A549 (cell line): Measurements from ENCODE around the gene ITGB3.

ENCODE experiments used
- BHLHE40 ChIP-seq: IDR thresholded peaks from 2 replicates; pipeline ENCODE4 v1.6.1; 2012; ENCODE audit warnings: low read depth, low read length, inconsistent platforms
- FOSB ChIP-seq: fragments of 250-450 bp; sonication (Bioruptor Pico); IDR thresholded peaks from 2 replicates; pipeline ENCODE4 v1.5.0; 2020; ENCODE audit warnings: mild to moderate bottlenecking, moderate library complexity
- USF2 ChIP-seq: fragments of 450-650 bp; IDR thresholded peaks from 2 replicates; pipeline ENCODE4 v1.6.1; 2014; ENCODE audit warnings: antibody characterized with exemption
- TF ChIP-seq, protein P1 (sequence below): fragments of 150-350 bp; IDR thresholded peaks from 2 replicates; pipeline ENCODE4 v1.6.1; 2014; ENCODE audit warnings: low read depth, mild to moderate bottlenecking, low read length

DNA sequence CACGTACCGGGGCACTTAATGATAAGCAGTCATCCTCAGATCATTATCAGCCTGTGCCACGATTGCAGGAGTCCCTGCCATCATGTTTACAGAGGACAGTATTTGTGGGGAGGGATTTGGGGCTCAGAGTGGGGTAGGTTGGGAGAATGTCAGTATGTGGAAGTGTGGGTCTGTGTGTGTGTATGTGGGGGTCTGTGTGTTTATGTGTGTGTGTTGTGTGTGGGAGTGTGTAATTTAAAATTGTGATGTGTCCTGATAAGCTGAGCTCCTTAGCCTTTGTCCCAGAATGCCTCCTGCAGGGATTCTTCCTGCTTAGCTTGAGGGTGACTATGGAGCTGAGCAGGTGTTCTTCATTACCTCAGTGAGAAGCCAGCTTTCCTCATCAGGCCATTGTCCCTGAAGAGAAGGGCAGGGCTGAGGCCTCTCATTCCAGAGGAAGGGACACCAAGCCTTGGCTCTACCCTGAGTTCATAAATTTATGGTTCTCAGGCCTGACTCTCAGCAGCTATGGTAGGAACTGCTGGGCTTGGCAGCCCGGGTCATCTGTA lies 56.6 kb downstream of the ITGB3 start:
- TF ChIP-seq, protein P1, sequence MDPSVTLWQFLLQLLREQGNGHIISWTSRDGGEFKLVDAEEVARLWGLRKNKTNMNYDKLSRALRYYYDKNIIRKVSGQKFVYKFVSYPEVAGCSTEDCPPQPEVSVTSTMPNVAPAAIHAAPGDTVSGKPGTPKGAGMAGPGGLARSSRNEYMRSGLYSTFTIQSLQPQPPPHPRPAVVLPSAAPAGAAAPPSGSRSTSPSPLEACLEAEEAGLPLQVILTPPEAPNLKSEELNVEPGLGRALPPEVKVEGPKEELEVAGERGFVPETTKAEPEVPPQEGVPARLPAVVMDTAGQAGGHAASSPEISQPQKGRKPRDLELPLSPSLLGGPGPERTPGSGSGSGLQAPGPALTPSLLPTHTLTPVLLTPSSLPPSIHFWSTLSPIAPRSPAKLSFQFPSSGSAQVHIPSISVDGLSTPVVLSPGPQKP, result no peak
- TF ChIP-seq FOSB (CRISPR knock-in tag) (no peak), USF2 (no peak), BHLHE40 (no peak)
